Measurements from ENCODE around the gene ASCL5. TPM values are rescaled to one million over a fixed set of nuclear protein-coding genes. Genes with fewer than 3 reads are reported as not detected.

ASCL5 gene, protein sequence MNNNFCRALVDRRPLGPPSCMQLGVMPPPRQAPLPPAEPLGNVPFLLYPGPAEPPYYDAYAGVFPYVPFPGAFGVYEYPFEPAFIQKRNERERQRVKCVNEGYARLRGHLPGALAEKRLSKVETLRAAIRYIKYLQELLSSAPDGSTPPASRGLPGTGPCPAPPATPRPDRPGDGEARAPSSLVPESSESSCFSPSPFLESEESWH
- not detected in 2 replicates for total RNA-seq (2014; rRNA removed; shearing (Covaris generic))

DNA sequence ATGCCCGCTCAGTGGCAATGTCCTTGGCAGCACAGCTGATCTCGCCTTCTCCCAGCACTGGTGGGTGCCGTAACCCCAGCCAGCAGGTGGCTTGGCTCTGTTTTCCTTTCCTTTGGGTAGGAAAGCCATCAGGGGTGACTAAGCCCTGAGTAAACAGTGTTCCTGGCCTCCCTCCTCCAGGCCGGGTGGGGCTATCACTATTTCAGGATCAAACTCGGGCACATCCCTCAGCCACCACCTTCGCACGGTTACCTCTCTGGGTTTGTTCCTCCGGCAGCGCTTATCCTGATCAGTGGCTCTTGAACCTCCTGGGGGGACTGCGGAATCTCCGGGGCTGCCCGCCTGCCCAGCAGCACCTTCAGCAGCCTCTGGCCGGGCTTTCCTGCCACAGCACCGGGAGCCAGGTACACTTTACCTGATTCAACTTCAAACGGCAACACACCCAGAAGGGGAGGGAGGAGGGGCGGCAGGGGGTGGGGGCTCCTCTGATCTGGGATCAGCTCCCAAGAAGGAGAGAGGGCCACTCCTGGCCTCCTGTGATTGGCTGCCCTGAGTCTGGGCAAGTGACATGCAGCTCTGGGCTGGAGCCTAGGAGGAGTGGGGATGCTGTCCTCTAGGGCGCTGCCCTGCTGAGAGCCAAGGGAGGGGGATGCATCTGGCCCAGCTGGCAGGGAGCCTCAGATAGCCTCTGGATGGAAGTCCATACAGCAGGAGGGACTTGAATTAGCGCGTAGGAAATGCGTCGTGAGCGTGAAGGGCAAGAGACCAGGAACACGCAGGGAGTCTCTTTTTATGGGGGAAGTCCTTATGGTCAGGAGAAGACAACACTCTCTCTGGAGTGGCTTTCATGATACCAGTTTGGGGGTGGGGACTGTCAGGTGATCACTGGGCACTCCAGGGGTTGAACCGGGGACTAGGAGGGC is at the start of gene ASCL5:
Gene ASCL5, minus strand, starts transcription at position 353 of the 923 bp plus-strand sequence. CDS start 11,812 bp downstream, outside the sequence.
- H3K36me3 ChIP-seq = no peaks in the 10 kb centered on the region
- H3K9me3 ChIP-seq (replicated peaks) = no peaks in the 10 kb centered on the region
- H3K27ac ChIP-seq = no peak within 1 kb of the TSS
- peaks cover 9% of the 10 kb centered on the region for H3K27me3 ChIP-seq (replicated peaks)
- DNase-seq (ENCODE audit: low read depth in 1 of 2, low spot score in 2 of 2) = no peak
- H3K4me3 ChIP-seq = no peak within 1 kb of the TSS
- no peaks in the 10 kb centered on the region; the same call in 1 of the 2 replicates for H3K4me1 ChIP-seq (replicated peaks)

DNA sequence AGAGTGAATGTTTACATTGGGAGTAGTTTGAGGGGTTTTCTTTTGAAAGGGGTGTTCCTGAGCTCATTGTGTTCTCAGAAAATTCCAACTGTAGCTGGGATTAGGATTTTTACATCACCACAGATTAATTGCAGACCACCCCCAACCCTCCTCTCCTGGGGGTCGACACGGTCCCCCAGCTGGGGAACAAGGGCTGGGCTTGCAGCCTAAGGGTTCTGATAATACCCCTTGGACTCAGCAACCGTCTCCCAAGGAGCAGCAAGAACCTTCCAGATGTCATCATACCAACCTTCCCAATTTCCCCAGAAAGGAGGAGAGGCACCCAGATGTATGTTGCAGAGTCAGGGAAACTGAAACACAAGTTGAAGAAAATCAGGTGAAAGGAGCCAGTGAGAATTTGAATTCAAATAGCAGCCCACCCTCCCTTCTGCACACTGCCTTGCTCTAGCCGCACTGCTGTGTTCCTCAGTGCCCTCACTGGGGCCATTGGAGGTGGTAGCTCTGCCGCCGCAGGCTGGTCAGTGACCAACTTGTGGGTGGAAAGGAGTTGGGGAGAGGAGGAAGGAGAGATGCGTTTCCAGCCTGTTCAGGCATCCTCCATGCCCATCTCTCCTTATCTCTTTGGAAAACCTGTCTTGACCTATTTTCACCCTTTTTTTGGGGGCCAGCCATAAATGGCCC is 49.0 kb upstream of the ASCL5 start:
- H3K9me3 ChIP-seq (replicated peaks) = no peaks in the 10 kb centered on the region
- no peak overlapping the region for H3K27ac ChIP-seq
- no peak for DNase-seq (ENCODE audit: low read depth in 1 of 2, low spot score in 2 of 2)
- H3K36me3 ChIP-seq = no peaks in the 10 kb centered on the region
- H3K4me3 ChIP-seq = no peak overlapping the region
- H3K4me1 ChIP-seq (replicated peaks) = no peaks in the 10 kb centered on the region; the same call in 1 of the 2 replicates
- H3K27me3 ChIP-seq (replicated peaks) = no peaks in the 10 kb centered on the region

- no peak for DNase-seq (ENCODE audit: low read depth in 1 of 2, low spot score in 2 of 2)
- H3K4me1 ChIP-seq (replicated peaks) = peaks cover 8% of the 10 kb centered on the region
- no peak overlapping the region for H3K4me3 ChIP-seq
- H3K9me3 ChIP-seq (replicated peaks) = no peaks in the 10 kb centered on the region
- H3K36me3 ChIP-seq = no peaks in the 10 kb centered on the region
- H3K27me3 ChIP-seq (replicated peaks) = no peaks in the 10 kb centered on the region
- no peak overlapping the region for H3K27ac ChIP-seq
Observed at GRCh38 chr1:201173736-201174135, 46.8 kb upstream of the ASCL5 start.

- no peak for DNase-seq (ENCODE audit: low read depth in 1 of 2, low spot score in 2 of 2)
- H3K4me3 ChIP-seq = no peak overlapping the region
- no peaks in the 10 kb centered on the region for H3K36me3 ChIP-seq
- H3K4me1 ChIP-seq (replicated peaks) = peaks cover 8% of the 10 kb centered on the region
- no peaks in the 10 kb centered on the region for H3K27me3 ChIP-seq (replicated peaks)
- no peak overlapping the region for H3K27ac ChIP-seq
- no peaks in the 10 kb centered on the region for H3K9me3 ChIP-seq (replicated peaks)
Observed at GRCh38 chr1:201172999-201173610, 46.1 kb upstream of the ASCL5 start.

DNA sequence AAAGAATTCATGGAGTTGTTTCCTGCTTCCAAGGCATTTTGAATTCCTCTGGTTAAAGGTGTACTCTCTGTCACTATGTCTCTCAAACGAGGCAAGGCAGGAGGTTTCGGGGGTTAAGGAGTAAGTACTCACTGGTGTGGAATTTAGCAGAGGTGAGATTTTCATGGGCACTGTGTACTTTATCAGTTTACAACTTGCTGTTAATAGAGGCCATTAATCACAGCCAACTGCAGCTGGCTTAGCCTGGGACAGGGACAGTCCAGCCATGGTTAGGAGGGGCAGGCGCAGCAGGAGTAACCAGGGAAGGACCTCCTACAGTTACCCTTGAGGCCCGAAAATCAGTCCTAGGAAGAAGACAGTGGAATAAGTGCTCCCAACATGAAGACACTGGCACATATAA is 45.3 kb upstream of the ASCL5 start:
- DNase-seq (ENCODE audit: low read depth in 1 of 2, low spot score in 2 of 2) = no peak
- Histone ChIP-seq H3K27me3 (replicated peaks) (0 out of 2 replicates have a peak, but pooled peaks cover 2% of the 10 kb centered on the region), H3K36me3 (no peaks in the 10 kb centered on the region), H3K4me1 (replicated peaks) (peaks cover 8% of the 10 kb centered on the region), H3K27ac (no peak overlapping the region), H3K9me3 (replicated peaks) (no peaks in the 10 kb centered on the region), H3K4me3 (no peak overlapping the region)

GRCh38 chr1:201171063-201172036 is 44.4 kb upstream of the ASCL5 start:
- peak overlapping the region; percentile 45 for H3K4me3 ChIP-seq
- peaks cover 8% of the 10 kb centered on the region for H3K4me1 ChIP-seq (replicated peaks)
- 0 out of 2 replicates have a peak, but pooled peaks cover 7% of the 10 kb centered on the region for H3K27me3 ChIP-seq (replicated peaks)
- H3K27ac ChIP-seq = no peak overlapping the region; the same call in 1 of the 2 replicates
- no peaks in the 10 kb centered on the region for H3K36me3 ChIP-seq
- no peaks in the 10 kb centered on the region for H3K9me3 ChIP-seq (replicated peaks)
- DNase-seq (ENCODE audit: low read depth in 1 of 2, low spot score in 2 of 2) = no peak

DNA sequence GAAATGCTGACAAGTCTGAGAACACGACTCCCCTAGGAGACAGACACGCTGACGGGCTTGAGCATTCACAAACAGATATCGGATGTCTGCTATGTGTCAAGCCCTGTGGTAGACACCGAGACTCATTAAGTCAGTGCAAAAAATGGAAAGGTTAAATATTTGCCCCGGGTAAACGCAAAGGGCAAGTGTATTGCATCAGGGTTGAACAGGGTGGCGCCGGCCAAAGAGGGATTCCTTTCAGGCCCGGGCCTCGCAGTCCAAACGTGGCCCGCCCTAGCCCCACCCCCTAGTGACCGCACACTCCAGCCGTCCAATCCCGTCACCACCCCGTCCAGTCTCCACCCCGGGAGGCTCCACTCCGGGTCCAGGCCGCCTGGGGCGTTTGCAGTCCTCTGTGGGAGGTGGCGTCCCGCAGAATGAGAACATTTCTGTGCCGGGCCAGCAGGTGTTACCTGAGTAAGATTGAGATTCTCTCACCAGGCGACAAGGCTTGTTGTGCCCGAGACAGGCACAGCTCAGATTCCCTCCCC is 43.6 kb upstream of the ASCL5 start:
- no peaks in the 10 kb centered on the region for H3K9me3 ChIP-seq (replicated peaks)
- no peaks in the 10 kb centered on the region for H3K36me3 ChIP-seq
- H3K4me3 ChIP-seq = peak overlapping the region; percentile 45
- H3K27me3 ChIP-seq (replicated peaks) = 0 out of 2 replicates have a peak, but pooled peaks cover 7% of the 10 kb centered on the region
- H3K4me1 ChIP-seq (replicated peaks) = peaks cover 8% of the 10 kb centered on the region
- DNase-seq (ENCODE audit: low read depth in 1 of 2, low spot score in 2 of 2) = peak; percentile 85 to 94
- H3K27ac ChIP-seq = no peak overlapping the region; the same call in 1 of the 2 replicates

- no peaks in the 10 kb centered on the region for H3K36me3 ChIP-seq
- 0 out of 2 replicates have a peak, but pooled peaks cover 7% of the 10 kb centered on the region for H3K27me3 ChIP-seq (replicated peaks)
- no peaks in the 10 kb centered on the region for H3K9me3 ChIP-seq (replicated peaks)
- H3K27ac ChIP-seq = no peak overlapping the region
- no peak for DNase-seq (ENCODE audit: low read depth in 1 of 2, low spot score in 2 of 2)
- peaks cover 8% of the 10 kb centered on the region for H3K4me1 ChIP-seq (replicated peaks)
- H3K4me3 ChIP-seq = no peak overlapping the region
Observed at GRCh38 chr1:201169971-201170532, 43.1 kb upstream of the ASCL5 start.

- Histone ChIP-seq H3K4me1 (replicated peaks) (peaks cover 8% of the 10 kb centered on the region), H3K36me3 (no peaks in the 10 kb centered on the region), H3K27ac (no peak overlapping the region), H3K27me3 (replicated peaks) (0 out of 2 replicates have a peak, but pooled peaks cover 7% of the 10 kb centered on the region), H3K9me3 (replicated peaks) (no peaks in the 10 kb centered on the region), H3K4me3 (no peak overlapping the region)
- DNase-seq (ENCODE audit: low read depth in 1 of 2, low spot score in 2 of 2) = no peak
Observed at GRCh38 chr1:201169203-201169602, 42.2 kb upstream of the ASCL5 start.

GRCh38 chr1:201167041-201167991 is 40.3 kb upstream of the ASCL5 start:
- no peak for DNase-seq (ENCODE audit: low read depth in 1 of 2, low spot score in 2 of 2)
- peaks cover 8% of the 10 kb centered on the region for H3K4me1 ChIP-seq (replicated peaks)
- no peak overlapping the region for H3K4me3 ChIP-seq
- H3K27ac ChIP-seq = no peak overlapping the region
- H3K36me3 ChIP-seq = no peaks in the 10 kb centered on the region
- H3K27me3 ChIP-seq (replicated peaks) = 0 out of 2 replicates have a peak, but pooled peaks cover 7% of the 10 kb centered on the region
- H3K9me3 ChIP-seq (replicated peaks) = no peaks in the 10 kb centered on the region

DNA sequence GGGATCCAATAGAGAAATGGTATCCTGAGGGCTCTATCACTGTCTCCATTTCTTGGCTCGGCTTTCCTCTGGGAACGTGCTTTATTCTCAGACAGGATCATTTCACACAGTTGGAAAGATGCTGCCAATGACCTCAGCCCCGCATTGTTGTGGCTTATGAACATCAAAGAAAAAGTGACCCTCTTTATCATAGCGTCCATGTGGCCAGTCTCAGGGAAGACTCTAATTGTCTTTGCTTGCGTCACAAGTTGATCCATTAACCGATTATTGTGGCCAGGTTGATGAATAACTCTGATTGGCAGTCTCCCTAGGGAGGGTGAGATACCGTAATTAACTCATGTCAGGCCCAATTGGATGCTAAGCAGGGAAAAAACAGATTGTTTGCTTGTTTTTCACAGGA is 37.7 kb upstream of the ASCL5 start:
- Histone ChIP-seq H3K36me3 (no peaks in the 10 kb centered on the region), H3K4me1 (replicated peaks) (no peaks in the 10 kb centered on the region), H3K27ac (no peak overlapping the region), H3K9me3 (replicated peaks) (no peaks in the 10 kb centered on the region), H3K27me3 (replicated peaks) (peaks cover 14% of the 10 kb centered on the region; the same call in 1 of the 2 replicates), H3K4me3 (no peak overlapping the region)
- no peak for DNase-seq (ENCODE audit: low read depth in 1 of 2, low spot score in 2 of 2)
